ENCODE measurements around the gene ZP1.
A peak's percentile ranks its signal among the peaks of the same experiment; 100 is the strongest.

DNA sequence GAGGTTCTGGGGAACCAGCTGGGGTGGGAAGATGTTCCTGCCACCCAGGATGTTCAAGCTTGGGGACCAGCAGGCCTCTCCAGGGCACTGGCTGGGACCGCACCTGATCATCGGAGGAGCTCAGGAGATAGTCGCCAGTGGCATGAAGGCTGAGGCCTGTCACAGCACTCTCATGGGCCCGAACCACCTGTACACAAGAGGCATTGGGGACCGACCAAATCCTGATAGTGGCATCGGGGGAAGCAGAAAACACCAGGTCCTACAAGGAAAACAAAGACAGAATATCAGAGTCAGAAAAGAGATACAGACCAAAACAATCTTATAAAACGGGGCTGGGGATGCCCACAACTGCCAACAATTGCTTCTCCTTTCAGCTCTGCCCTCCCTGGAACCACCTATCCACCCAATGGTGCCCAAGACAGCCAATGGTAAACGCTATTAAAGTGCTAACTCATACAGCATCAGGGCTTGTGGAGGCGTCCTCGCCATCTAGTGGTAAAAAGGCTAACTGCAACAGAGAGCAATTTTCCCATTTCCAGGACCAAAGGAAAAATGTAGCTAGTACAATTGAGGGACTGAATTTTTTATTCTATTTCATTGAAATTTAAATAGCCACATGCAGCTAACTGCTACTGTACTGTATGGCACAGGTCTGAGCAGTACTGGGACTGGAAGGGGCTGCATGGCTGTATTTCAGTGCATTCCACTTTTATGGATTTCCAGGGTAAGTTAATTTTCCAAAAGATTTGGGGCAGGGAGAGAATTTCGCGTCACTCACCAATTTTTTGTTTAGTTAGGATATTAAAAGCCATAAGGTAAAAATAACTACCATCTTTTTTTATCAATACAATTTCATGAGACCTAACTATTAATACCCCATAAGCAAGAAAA is 31.9 kb downstream of the ZP1 start:
- TF ChIP-seq, protein P1, sequence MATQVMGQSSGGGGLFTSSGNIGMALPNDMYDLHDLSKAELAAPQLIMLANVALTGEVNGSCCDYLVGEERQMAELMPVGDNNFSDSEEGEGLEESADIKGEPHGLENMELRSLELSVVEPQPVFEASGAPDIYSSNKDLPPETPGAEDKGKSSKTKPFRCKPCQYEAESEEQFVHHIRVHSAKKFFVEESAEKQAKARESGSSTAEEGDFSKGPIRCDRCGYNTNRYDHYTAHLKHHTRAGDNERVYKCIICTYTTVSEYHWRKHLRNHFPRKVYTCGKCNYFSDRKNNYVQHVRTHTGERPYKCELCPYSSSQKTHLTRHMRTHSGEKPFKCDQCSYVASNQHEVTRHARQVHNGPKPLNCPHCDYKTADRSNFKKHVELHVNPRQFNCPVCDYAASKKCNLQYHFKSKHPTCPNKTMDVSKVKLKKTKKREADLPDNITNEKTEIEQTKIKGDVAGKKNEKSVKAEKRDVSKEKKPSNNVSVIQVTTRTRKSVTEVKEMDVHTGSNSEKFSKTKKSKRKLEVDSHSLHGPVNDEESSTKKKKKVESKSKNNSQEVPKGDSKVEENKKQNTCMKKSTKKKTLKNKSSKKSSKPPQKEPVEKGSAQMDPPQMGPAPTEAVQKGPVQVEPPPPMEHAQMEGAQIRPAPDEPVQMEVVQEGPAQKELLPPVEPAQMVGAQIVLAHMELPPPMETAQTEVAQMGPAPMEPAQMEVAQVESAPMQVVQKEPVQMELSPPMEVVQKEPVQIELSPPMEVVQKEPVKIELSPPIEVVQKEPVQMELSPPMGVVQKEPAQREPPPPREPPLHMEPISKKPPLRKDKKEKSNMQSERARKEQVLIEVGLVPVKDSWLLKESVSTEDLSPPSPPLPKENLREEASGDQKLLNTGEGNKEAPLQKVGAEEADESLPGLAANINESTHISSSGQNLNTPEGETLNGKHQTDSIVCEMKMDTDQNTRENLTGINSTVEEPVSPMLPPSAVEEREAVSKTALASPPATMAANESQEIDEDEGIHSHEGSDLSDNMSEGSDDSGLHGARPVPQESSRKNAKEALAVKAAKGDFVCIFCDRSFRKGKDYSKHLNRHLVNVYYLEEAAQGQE (IDR thresholded peaks at IDR 0.05): no peak
- TF ChIP-seq, protein P2, sequence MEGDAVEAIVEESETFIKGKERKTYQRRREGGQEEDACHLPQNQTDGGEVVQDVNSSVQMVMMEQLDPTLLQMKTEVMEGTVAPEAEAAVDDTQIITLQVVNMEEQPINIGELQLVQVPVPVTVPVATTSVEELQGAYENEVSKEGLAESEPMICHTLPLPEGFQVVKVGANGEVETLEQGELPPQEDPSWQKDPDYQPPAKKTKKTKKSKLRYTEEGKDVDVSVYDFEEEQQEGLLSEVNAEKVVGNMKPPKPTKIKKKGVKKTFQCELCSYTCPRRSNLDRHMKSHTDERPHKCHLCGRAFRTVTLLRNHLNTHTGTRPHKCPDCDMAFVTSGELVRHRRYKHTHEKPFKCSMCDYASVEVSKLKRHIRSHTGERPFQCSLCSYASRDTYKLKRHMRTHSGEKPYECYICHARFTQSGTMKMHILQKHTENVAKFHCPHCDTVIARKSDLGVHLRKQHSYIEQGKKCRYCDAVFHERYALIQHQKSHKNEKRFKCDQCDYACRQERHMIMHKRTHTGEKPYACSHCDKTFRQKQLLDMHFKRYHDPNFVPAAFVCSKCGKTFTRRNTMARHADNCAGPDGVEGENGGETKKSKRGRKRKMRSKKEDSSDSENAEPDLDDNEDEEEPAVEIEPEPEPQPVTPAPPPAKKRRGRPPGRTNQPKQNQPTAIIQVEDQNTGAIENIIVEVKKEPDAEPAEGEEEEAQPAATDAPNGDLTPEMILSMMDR (IDR thresholded peaks at IDR 0.05; ENCODE audit: low read depth, low read length, missing input control): peak; percentile 85

Data from liver (tissue), 2 donors.